SK-N-SH treated with all-trans-retinoic acid at 6 μM for 48 hours (cell line): ENCODE data around the gene NBEA.

Experiments used
- ARNTL ChIP-seq: fragments of 450-650 bp; formaldehyde crosslinking; IDR thresholded peaks from 2 replicates; pipeline ENCODE4 v1.5.0; 2020; ENCODE audit warnings: low read depth, mild to moderate bottlenecking, moderate library complexity, borderline replicate concordance
- BACH2 ChIP-seq: fragments of 250-450 bp; sonication (Bioruptor Pico); IDR thresholded peaks from 2 replicates; pipeline ENCODE4 v1.9.0; 2021; ENCODE audit warnings: mild to moderate bottlenecking, borderline replicate concordance
- ESRRG ChIP-seq: fragments of 250-450 bp; sonication (Bioruptor Pico); IDR thresholded peaks from 2 replicates; pipeline ENCODE4 v1.6.1; 2021; ENCODE audit warnings: mild to moderate bottlenecking
- GLIS3 ChIP-seq: fragments of 250-450 bp; sonication (Bioruptor Pico); IDR thresholded peaks from 2 replicates; pipeline ENCODE4 v1.5.0; 2020; ENCODE audit warnings: mild to moderate bottlenecking, moderate library complexity
- ISL1 ChIP-seq: fragments of 250-450 bp; sonication (Bioruptor Pico); IDR thresholded peaks from 2 replicates; pipeline ENCODE4 v2.1.2; 2022; ENCODE audit warnings: mild to moderate bottlenecking, moderate library complexity
- POU6F1 ChIP-seq: fragments of 250-450 bp; sonication (Bioruptor Pico); IDR thresholded peaks from 2 replicates; pipeline ENCODE4 v1.8.0; 2021; ENCODE audit warnings: low read depth, mild to moderate bottlenecking, moderate library complexity, borderline replicate concordance
- PPARA ChIP-seq: fragments of 250-450 bp; sonication (Bioruptor Pico); IDR thresholded peaks from 2 replicates; pipeline ENCODE4 v1.5.0; 2020; ENCODE audit warnings: mild to moderate bottlenecking, borderline replicate concordance
- SNAI2 ChIP-seq: fragments of 250-450 bp; sonication (Bioruptor Pico); IDR thresholded peaks from 2 replicates; pipeline ENCODE4 v1.5.0; 2020; ENCODE audit warnings: mild to moderate bottlenecking, moderate library complexity
- ZFP3 ChIP-seq: fragments of 250-450 bp; sonication (Bioruptor Pico); IDR thresholded peaks from 2 replicates; pipeline ENCODE4 v1.5.0; 2020; ENCODE audit warnings: mild to moderate bottlenecking, moderate library complexity
- ZNF8 ChIP-seq: fragments of 450-650 bp; formaldehyde crosslinking; IDR thresholded peaks from 2 replicates; pipeline ENCODE4 v1.5.0; 2020; ENCODE audit warnings: mild to moderate bottlenecking, moderate library complexity
- TF ChIP-seq, protein P1 (sequence below): fragments of 250-450 bp; sonication (Bioruptor Pico); IDR thresholded peaks from 2 replicates; pipeline ENCODE4 v1.8.0; 2020; ENCODE audit warnings: mild to moderate bottlenecking, moderate library complexity, borderline replicate concordance
- TF ChIP-seq, protein P2 (sequence below): fragments of 250-450 bp; sonication (Bioruptor Pico); IDR thresholded peaks from 2 replicates; pipeline ENCODE4 v1.5.0; 2020; ENCODE audit warnings: mild to moderate bottlenecking, moderate library complexity

DNA sequence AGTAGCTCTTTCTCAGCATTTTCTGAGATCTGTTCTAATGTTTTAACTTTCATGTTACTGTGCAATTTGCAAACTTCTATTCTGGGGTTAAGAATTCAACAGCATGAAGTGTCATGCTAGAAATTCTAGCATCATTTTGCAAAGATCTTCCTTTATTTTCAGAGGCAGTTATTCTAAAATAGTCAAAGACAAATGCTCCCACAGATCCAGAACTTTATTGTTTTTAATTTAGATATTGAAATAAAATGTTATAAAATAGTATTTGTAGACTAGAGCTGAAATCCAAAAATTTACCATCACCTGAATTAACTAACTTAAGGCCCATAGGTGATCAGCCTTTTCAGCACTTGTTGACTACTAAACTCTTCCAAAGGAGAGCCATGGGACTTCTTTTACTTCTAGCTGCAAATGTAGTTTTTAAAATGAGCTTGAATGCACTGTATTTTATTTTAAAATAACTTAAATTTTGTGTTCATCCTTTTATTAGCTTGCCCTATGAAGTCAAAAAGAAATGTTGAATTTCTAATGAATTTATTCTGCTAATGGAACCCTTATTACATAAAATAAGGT is 531.2 kb downstream of the NBEA start:
- TF ChIP-seq GLIS3 (CRISPR knock-in tag) (no peak), POU6F1 (CRISPR knock-in tag) (no peak), ISL1 (CRISPR knock-in tag) (no peak), BACH2 (CRISPR knock-in tag) (no peak), ARNTL (CRISPR knock-in tag) (no peak), ZNF8 (CRISPR knock-in tag) (no peak), ZFP3 (no peak), ESRRG (no peak), SNAI2 (CRISPR knock-in tag) (no peak), PPARA (CRISPR knock-in tag) (no peak)
- TF ChIP-seq, protein P1, sequence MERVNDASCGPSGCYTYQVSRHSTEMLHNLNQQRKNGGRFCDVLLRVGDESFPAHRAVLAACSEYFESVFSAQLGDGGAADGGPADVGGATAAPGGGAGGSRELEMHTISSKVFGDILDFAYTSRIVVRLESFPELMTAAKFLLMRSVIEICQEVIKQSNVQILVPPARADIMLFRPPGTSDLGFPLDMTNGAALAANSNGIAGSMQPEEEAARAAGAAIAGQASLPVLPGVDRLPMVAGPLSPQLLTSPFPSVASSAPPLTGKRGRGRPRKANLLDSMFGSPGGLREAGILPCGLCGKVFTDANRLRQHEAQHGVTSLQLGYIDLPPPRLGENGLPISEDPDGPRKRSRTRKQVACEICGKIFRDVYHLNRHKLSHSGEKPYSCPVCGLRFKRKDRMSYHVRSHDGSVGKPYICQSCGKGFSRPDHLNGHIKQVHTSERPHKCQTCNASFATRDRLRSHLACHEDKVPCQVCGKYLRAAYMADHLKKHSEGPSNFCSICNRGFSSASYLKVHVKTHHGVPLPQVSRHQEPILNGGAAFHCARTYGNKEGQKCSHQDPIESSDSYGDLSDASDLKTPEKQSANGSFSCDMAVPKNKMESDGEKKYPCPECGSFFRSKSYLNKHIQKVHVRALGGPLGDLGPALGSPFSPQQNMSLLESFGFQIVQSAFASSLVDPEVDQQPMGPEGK (CRISPR knock-in tag) = no peak
- TF ChIP-seq, protein P2, sequence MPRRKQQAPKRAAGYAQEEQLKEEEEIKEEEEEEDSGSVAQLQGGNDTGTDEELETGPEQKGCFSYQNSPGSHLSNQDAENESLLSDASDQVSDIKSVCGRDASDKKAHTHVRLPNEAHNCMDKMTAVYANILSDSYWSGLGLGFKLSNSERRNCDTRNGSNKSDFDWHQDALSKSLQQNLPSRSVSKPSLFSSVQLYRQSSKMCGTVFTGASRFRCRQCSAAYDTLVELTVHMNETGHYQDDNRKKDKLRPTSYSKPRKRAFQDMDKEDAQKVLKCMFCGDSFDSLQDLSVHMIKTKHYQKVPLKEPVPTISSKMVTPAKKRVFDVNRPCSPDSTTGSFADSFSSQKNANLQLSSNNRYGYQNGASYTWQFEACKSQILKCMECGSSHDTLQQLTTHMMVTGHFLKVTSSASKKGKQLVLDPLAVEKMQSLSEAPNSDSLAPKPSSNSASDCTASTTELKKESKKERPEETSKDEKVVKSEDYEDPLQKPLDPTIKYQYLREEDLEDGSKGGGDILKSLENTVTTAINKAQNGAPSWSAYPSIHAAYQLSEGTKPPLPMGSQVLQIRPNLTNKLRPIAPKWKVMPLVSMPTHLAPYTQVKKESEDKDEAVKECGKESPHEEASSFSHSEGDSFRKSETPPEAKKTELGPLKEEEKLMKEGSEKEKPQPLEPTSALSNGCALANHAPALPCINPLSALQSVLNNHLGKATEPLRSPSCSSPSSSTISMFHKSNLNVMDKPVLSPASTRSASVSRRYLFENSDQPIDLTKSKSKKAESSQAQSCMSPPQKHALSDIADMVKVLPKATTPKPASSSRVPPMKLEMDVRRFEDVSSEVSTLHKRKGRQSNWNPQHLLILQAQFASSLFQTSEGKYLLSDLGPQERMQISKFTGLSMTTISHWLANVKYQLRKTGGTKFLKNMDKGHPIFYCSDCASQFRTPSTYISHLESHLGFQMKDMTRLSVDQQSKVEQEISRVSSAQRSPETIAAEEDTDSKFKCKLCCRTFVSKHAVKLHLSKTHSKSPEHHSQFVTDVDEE (CRISPR knock-in tag) = no peak
